ENCODE measurements around the gene PTPRN2. TPM values are rescaled to one million over a fixed set of nuclear protein-coding genes. Genes with fewer than 3 reads are reported as not detected.

Gene PTPRN2
- total RNA-seq, 1 experiment from 2014 or later = 2.1 TPM

GRCh38 chr7:157713591-157713990, 874.0 kb downstream of the PTPRN2 start:
- POLR2A ChIA-PET = no interaction called here
- no peaks in the 10 kb centered on the region for H3K9me3 ChIP-seq (ENCODE audit: control insufficient read depth in 1 of 2, insufficient read depth in 1 of 2, low read depth in 1 of 2, low read length in 2 of 2)
- H3K4me2 ChIP-seq (ENCODE audit: low read length) = no peak overlapping the region
- no peak for TF ChIP-seq YY1 (IDR thresholded peaks at IDR 0.05; ENCODE audit: extremely low read depth, insufficient replicate concordance, low read depth, low read length)
- no peak for TF ChIP-seq CBX3 (IDR thresholded peaks at IDR 0.05; ENCODE audit: low read depth)
- TF ChIP-seq FOSL1 (IDR thresholded peaks at IDR 0.05; ENCODE audit: low read depth) = no peak
- no peak for TF ChIP-seq POLR2AphosphoS5 (IDR thresholded peaks at IDR 0.05; ENCODE audit: low read depth, low read length)
- TF ChIP-seq ZNF274 (IDR thresholded peaks at IDR 0.05; ENCODE audit: low read depth, low read length) = no peak
- no peak for TF ChIP-seq MAX (IDR thresholded peaks at IDR 0.05)
- no peak for TF ChIP-seq POLR2A (IDR thresholded peaks at IDR 0.05; ENCODE audit: borderline replicate concordance, extremely low read depth, insufficient read depth, insufficient read length)
- TF ChIP-seq, protein P1, sequence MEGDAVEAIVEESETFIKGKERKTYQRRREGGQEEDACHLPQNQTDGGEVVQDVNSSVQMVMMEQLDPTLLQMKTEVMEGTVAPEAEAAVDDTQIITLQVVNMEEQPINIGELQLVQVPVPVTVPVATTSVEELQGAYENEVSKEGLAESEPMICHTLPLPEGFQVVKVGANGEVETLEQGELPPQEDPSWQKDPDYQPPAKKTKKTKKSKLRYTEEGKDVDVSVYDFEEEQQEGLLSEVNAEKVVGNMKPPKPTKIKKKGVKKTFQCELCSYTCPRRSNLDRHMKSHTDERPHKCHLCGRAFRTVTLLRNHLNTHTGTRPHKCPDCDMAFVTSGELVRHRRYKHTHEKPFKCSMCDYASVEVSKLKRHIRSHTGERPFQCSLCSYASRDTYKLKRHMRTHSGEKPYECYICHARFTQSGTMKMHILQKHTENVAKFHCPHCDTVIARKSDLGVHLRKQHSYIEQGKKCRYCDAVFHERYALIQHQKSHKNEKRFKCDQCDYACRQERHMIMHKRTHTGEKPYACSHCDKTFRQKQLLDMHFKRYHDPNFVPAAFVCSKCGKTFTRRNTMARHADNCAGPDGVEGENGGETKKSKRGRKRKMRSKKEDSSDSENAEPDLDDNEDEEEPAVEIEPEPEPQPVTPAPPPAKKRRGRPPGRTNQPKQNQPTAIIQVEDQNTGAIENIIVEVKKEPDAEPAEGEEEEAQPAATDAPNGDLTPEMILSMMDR (IDR thresholded peaks at IDR 0.05 in 2 of 3, conservative IDR thresholded peaks at IDR 0.05 in 1 of 3; ENCODE audit: borderline replicate concordance in 1 of 3, insufficient read depth in 1 of 3, low read depth in 2 of 3, low read length in 2 of 3) = no peak
- TF ChIP-seq TCF7L2 (IDR thresholded peaks at IDR 0.05; ENCODE audit: borderline replicate concordance, extremely low read depth, insufficient read depth, insufficient read length) = no peak
- TF ChIP-seq SIN3A (IDR thresholded peaks at IDR 0.05; ENCODE audit: low read depth) = no peak
- TF ChIP-seq, protein P2, sequence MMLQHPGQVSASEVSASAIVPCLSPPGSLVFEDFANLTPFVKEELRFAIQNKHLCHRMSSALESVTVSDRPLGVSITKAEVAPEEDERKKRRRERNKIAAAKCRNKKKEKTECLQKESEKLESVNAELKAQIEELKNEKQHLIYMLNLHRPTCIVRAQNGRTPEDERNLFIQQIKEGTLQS (IDR thresholded peaks at IDR 0.05) = no peak
- TF ChIP-seq RAD21 (IDR thresholded peaks at IDR 0.05; ENCODE audit: low read depth) = no peak
- TF ChIP-seq CEBPB (IDR thresholded peaks at IDR 0.05; ENCODE audit: low read depth) = no peak
- TF ChIP-seq JUND (IDR thresholded peaks at IDR 0.05) = no peak
- no peak for TF ChIP-seq SRF (IDR thresholded peaks at IDR 0.05; ENCODE audit: low read depth)
- TF ChIP-seq ELF1 (IDR thresholded peaks at IDR 0.05; ENCODE audit: borderline replicate concordance, low read depth) = no peak
- TF ChIP-seq ZFX (IDR thresholded peaks at IDR 0.05) = no peak
- no peak for TF ChIP-seq REST (IDR thresholded peaks at IDR 0.05; ENCODE audit: low read depth)
- TF ChIP-seq EZH2phosphoT487 (IDR thresholded peaks at IDR 0.05; ENCODE audit: borderline replicate concordance) = no peak
- H3K27ac ChIP-seq (ENCODE audit: low read depth, low read length) = no peak overlapping the region
- no TSS peak for BruUV-seq (replicated peaks)
- H2AFZ ChIP-seq (ENCODE audit: low read depth, low read length, poor library complexity, severe bottlenecking) = no peak overlapping the region
- no peak overlapping the region for H3K9ac ChIP-seq (ENCODE audit: low read length)
- H3K79me2 ChIP-seq (ENCODE audit: insufficient read depth, low read length) = no peaks in the 10 kb centered on the region
- ATAC-seq (no peak), DNase-seq (ENCODE audit: low read depth, low spot score) (no peak)
- H3K4me3 ChIP-seq (replicated peaks in 1 of 2; ENCODE audit: low read depth in 1 of 2, low read length in 2 of 2) = no peak overlapping the region
- intact Hi-C loops (cut with micrococcal nuclease) = no loop called here
- H3K36me3 ChIP-seq (ENCODE audit: control insufficient read depth in 1 of 2, insufficient read depth in 2 of 2, low read length in 2 of 2) = no peaks in the 10 kb centered on the region
- peaks cover under 1% of the 10 kb centered on the region; the same call in 1 of the 2 replicates for H3K27me3 ChIP-seq (ENCODE audit: insufficient read depth, low read length)
- H3K9me2 ChIP-seq (ENCODE audit: insufficient read depth) = no peaks in the 10 kb centered on the region
- CTCF ChIA-PET = no interaction called here
- H4K20me1 ChIP-seq (ENCODE audit: insufficient read depth) = no peaks in the 10 kb centered on the region
- H3K4me1 ChIP-seq (ENCODE audit: control insufficient read depth in 1 of 2, insufficient read depth in 2 of 2, low read length in 2 of 2) = no peaks in the 10 kb centered on the region
- RAD21 ChIA-PET (ENCODE audit: low non-redundant PET in 1 of 2, low total read pairs in 2 of 2, uncharacterized antibody in 2 of 2, unreplicated experiment in 2 of 2) = no interaction called here
